ENCODE results near the gene NCL. TPM values are rescaled to one million over a fixed set of nuclear protein-coding genes. Genes with fewer than 3 reads are reported as not detected.
"Not testable (repeated sequence)": the region's sequence is repeated elsewhere in the genome, so short reads cannot be mapped to it uniquely, and the experiment has no call there.

Gene NCL
- polyA plus RNA-seq, 4 donors = 951 to 1,193 (median 1,013) TPM

DNA sequence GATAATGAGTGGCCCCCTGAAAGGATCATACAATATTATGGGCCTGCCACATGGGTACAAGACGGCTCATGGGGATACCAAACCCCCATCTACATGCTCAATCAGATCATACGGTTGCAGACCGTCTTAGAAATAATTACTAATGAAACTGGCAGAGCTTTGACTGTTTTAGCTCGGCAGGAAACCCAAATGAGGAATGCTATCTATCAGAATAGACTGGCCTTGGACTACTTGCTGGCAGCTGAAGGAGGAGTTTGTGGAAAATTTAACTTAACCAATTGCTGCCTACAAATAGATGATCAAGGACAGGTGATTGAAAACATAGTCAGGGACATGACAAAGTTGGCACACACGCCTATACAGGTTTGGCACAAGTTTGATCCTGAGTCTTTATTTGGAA is 56.6 kb downstream of the NCL start:
- not testable (repeated sequence) for DNase-seq (ENCODE audit: low read depth in 4 of 4, low spot score in 2 of 4)

DNA sequence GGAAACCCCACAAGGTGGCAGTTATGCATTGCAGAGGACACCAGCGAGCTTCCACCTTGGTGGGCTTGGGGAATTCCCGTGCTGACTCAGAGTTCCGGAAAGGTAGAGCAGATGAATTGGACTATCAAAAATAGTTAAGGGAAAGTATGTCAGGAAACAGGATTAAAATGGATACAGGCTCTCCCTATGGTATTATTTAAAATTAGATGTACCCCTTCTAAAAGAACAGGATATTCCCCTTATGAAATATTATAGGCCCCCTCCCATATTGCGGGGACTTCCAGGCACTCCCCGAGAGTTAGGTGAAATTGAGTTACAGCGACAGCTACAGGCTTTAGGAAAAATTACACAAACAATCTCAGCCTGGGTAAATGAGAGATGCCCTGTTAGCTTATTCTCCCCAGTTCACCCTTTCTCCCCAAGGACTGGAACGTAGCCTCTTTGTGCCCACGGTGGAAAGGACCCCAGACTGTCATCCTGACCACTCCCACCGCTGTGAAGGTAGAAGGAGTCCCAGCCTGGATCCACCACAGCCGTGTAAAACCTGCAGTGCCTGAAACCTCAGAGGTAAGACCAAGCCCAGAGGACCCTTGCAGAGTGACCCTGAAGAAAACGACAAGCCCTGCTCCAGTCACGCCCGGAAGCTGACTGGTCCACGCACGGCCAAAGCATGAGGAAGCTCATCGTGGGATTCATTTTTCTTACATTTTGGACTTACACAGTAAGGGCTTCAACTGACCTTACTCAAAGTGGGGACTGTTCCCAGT is 58.5 kb downstream of the NCL start:
- not testable (repeated sequence) for DNase-seq (ENCODE audit: low read depth in 4 of 4, low spot score in 2 of 4)

DNA sequence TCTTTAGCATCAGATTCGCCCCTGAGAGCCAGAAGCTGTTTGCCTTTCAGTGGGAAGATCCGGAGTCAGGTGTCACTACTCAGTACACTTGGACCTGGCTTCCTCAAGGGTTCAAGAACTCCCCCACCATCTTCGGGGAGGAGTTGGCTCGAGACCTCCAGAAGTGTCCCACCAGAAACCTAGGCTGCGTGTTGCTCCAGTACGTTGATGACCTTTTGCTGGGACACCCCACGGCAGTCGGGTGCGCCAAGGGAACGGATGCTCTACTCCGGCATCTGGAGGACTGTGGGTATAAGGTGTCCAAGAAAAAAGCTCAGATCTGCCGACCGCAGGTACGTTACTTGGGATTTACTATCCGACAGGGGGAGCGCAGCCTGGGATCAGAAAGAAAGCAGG is 60.1 kb downstream of the NCL start:
- not testable (repeated sequence) for DNase-seq (ENCODE audit: low read depth in 4 of 4, low spot score in 2 of 4)

Other genes with a start within 250 kb of the NCL start
- gene B3GNT7, start 68.8 kb downstream of the NCL start, polyA plus RNA-seq (ENCODE audit: insufficient read length in 4 of 4) = 1 to 10 TPM; 2.7 to 4.2 (median 3.5) TPM
- gene NMUR1, start 66.0 kb upstream of the NCL start, polyA plus RNA-seq (ENCODE audit: insufficient read length in 4 of 4) = 1 to 10 TPM in 1 of 4 donors, under 1 TPM in 3; 0.55 to 1.4 (median 0.74) TPM
- not detected for gene TEX44, start 128.4 kb upstream of the NCL start, polyA plus RNA-seq (ENCODE audit: insufficient read length in 4 of 4)
- gene PTMA, start 244.0 kb upstream of the NCL start, polyA plus RNA-seq (ENCODE audit: insufficient read length in 4 of 4) = 1,000 to 10,000 TPM; 1,980 to 2,418 (median 2,231) TPM

Data from left renal cortex interstitium (tissue), 4 donors.